Astrocyte of the hippocampus (primary cell): ENCODE measurements around the gene CMTM3.
"Not testable (repeated sequence)": the region's sequence is repeated elsewhere in the genome, so short reads cannot be mapped to it uniquely, and the experiment has no call there.

Source experiments
- DNase-seq: peaks from one replicate; pipeline ENCODE4 v3.0.0; 2011; ENCODE audit warnings: low read depth, low spot score

CMTM3 gene

GRCh38 chr16:66604376-66605176, at the start of gene CMTM3:
TSS of gene CMTM3 (plus strand) at chr16:66604704. CDS start at chr16:66604806, 102 bp downstream.
- DNase-seq = peak; percentile 92

- DNase-seq = no peak
Measured at GRCh38 chr16:66560107-66560506, 44.4 kb upstream of the CMTM3 start.

- DNase-seq = no peak
Measured at GRCh38 chr16:66561381-66562080, 43.0 kb upstream of the CMTM3 start.

GRCh38 chr16:66562409-66562808, 42.1 kb upstream of the CMTM3 start:
- no peak for DNase-seq

GRCh38 chr16:66562986-66563385, 41.5 kb upstream of the CMTM3 start:
- DNase-seq = no peak

GRCh38 chr16:66563574-66564334, 40.8 kb upstream of the CMTM3 start:
- DNase-seq = no peak

- DNase-seq = no peak
Measured at GRCh38 chr16:66566051-66566901, 38.2 kb upstream of the CMTM3 start, which contains the start of gene CMTM1. TSS of gene CMTM1 (plus strand) at chr16:66566439. CDS start at chr16:66566514, 75 bp downstream.

- not testable (repeated sequence) for DNase-seq
Measured at GRCh38 chr16:66567270-66567669, 37.2 kb upstream of the CMTM3 start.

GRCh38 chr16:66568355-66568754, 36.1 kb upstream of the CMTM3 start:
- no peak for DNase-seq

- peak; percentile 56 for DNase-seq
Measured at GRCh38 chr16:66569131-66569530, 35.4 kb upstream of the CMTM3 start.

- DNase-seq = peak; percentile 43
Measured at GRCh38 chr16:66569827-66570405, 34.6 kb upstream of the CMTM3 start.

GRCh38 chr16:66572356-66572755, 32.1 kb upstream of the CMTM3 start:
- DNase-seq = no peak

- no peak for DNase-seq
Measured at GRCh38 chr16:66574081-66574480, 30.4 kb upstream of the CMTM3 start.

- DNase-seq = no peak
Measured at GRCh38 chr16:66574531-66574930, 30.0 kb upstream of the CMTM3 start.

- DNase-seq = no peak
Measured at GRCh38 chr16:66575060-66575459, 29.4 kb upstream of the CMTM3 start.

- DNase-seq = no peak
Measured at GRCh38 chr16:66576296-66576695, 28.2 kb upstream of the CMTM3 start.

- DNase-seq = peak; percentile 26
Measured at GRCh38 chr16:66578651-66579531, 25.6 kb upstream of the CMTM3 start, which contains the start of gene CMTM2. TSS of gene CMTM2 (plus strand) at chr16:66579463. CDS start at chr16:66579608, 145 bp downstream.

GRCh38 chr16:66580605-66581209, 23.8 kb upstream of the CMTM3 start:
- DNase-seq = peak; percentile 75

GRCh38 chr16:66581246-66581952, 23.1 kb upstream of the CMTM3 start:
- DNase-seq = peak; percentile 46
